ENCODE measurements around the gene IFNA4.

- TF ChIP-seq CTCF (IDR thresholded peaks at IDR 0.05; ENCODE audit: control extremely low read depth in 1 of 3, insufficient read depth in 1 of 3, low read depth in 1 of 3, low read length in 3 of 3) = no peak
- no peak for TF ChIP-seq POLR2A (IDR thresholded peaks at IDR 0.05; ENCODE audit: control extremely low read depth in 1 of 2, low read depth in 2 of 2, low read length in 2 of 2)
- no peak for TF ChIP-seq ZNF274 (IDR thresholded peaks at IDR 0.05; ENCODE audit: borderline replicate concordance, extremely low read depth, low read length)
- no peak for TF ChIP-seq POLR2AphosphoS5 (IDR thresholded peaks at IDR 0.05; ENCODE audit: low read depth, low read length)
- TF ChIP-seq GABPA (IDR thresholded peaks at IDR 0.05; ENCODE audit: borderline replicate concordance, insufficient read depth, low read length) = no peak
- TF ChIP-seq EP300 (IDR thresholded peaks at IDR 0.05; ENCODE audit: borderline replicate concordance in 1 of 2, low read depth in 2 of 2, low read length in 2 of 2) = no peak
These were observed 21.9 kb downstream of the IFNA4 start for GRCh38 chr9:21165516-21165915.
